Activated effector memory CD4-positive, alpha-beta T cell treated with anti-CD3 and anti-CD28 coated beads, Interleukin-2, amount 50 U/mL, for 16 hours (primary cell): ENCODE measurements around the gene ZNF716.
"Not testable (repeated sequence)": the region's sequence is repeated elsewhere in the genome, so short reads cannot be mapped to it uniquely, and the experiment has no call there.

ENCODE experiments used
- DNase-seq: peaks from one replicate; pipeline ENCODE4 v3.0.0-alpha.2; 2020

ZNF716 gene

GRCh38 chr7:57426629-57427003 lies 23.4 kb upstream of the ZNF716 start:
- DNase-seq, result no peak

- no peak for DNase-seq
These were observed 22.8 kb upstream of the ZNF716 start for GRCh38 chr7:57427146-57427545.

- DNase-seq, result no peak
These were observed 22.4 kb upstream of the ZNF716 start for GRCh38 chr7:57427594-57427993.

- no peak for DNase-seq
These were observed 17.4 kb upstream of the ZNF716 start for GRCh38 chr7:57432583-57432982.

GRCh38 chr7:57437581-57437980 lies 12.4 kb upstream of the ZNF716 start:
- DNase-seq, result no peak

- no peak for DNase-seq
These were observed 11.7 kb upstream of the ZNF716 start for GRCh38 chr7:57438244-57438643.

GRCh38 chr7:57443567-57443966 lies 6.4 kb upstream of the ZNF716 start:
- DNase-seq, result no peak

- not testable (repeated sequence) for DNase-seq
These were observed 19.3 kb downstream of the ZNF716 start for GRCh38 chr7:57469186-57469828.

- not testable (repeated sequence) for DNase-seq
These were observed 30.3 kb downstream of the ZNF716 start for GRCh38 chr7:57480304-57480703.

- DNase-seq, result not testable (repeated sequence)
These were observed 35.0 kb downstream of the ZNF716 start for GRCh38 chr7:57485022-57485421.

GRCh38 chr7:57487957-57488356 lies 38.0 kb downstream of the ZNF716 start:
- DNase-seq, result no peak

GRCh38 chr7:57495111-57495510 lies 45.1 kb downstream of the ZNF716 start:
- DNase-seq, result not testable (repeated sequence)

GRCh38 chr7:57496395-57496794 lies 46.4 kb downstream of the ZNF716 start:
- DNase-seq, result no peak

- DNase-seq, result no peak
These were observed 55.2 kb downstream of the ZNF716 start for GRCh38 chr7:57505176-57505575.
